HG02884 (cell line): Measurements from ENCODE around the gene LRRC46.

Experiments used
- ATAC-seq: cut with Tn5 transposase; IDR thresholded peaks from one replicate; pipeline ENCODE4 v1.9.1; 2021; ENCODE audit warnings: mild to moderate bottlenecking, moderate library complexity; ENCODE audit not compliant: unreplicated experiment

Gene LRRC46

DNA sequence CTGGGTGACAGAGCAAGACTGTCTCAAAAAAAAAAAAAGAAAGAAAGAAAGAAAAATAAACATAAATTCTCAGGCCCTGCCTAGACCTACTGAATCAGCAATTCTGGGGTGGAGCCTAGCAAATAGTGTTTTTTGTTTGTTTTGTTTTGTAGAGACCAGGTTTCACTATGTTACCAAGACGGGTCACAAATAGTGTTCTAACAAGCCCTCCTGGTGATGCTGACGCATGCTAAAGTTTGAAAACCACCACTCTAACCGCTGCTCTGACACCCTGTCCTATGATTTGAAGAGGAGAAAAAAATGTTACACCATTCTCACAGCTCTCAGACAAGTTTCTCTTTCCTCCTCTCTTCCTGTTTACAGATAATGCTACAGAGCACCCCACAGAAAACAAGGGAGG lies 1.6 kb upstream of the LRRC46 start:
- ATAC-seq: no peak

DNA sequence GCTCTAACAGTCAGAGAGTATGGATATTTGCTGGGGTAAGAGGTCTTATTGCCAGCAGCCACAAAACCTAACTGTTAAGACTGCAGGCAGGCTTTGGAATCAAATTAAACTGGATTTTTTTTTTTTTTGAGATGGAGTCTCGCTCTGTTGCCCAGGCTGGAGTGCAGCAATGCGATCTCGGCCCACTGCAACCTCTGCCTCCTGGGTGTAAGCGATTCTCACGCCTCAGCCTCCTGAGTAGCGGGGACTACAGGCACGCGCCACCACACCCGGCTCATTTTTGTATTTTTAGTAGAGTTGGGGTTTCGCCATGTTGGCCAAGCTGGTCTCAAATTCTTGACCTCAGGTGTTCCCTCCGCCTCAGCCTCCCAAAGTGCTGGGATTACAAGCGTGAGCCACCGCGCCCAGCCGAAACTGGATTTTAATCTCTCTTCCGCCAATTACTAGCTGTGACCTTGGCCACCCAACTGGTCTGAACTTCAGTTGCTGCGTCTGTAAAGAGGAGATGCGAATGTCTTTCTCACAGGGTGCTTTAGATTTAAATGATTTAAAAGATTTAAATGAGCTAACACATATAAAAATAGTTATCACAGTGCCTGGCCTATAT lies 971 bp upstream of the LRRC46 start:
- ATAC-seq: no peak

DNA sequence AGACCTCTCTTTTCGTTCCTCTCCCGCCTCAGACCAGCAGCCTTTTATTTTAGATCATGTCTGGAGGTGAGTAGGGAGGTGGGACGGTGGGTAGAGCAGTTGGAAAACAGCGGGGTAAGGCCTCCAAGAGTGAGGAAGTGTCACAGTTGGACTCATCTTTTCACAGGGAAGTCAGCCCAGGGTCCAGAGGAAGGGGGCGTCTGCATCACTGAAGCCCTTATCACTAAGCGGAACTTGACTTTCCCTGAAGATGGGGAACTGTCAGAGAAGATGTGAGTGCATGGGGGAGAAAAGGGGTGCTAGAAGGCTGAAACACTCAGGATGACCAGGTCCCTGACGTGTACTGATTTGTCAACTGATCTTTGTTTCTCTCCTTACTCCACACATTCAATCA lies 461 bp downstream of the LRRC46 start:
- no peak for ATAC-seq

DNA sequence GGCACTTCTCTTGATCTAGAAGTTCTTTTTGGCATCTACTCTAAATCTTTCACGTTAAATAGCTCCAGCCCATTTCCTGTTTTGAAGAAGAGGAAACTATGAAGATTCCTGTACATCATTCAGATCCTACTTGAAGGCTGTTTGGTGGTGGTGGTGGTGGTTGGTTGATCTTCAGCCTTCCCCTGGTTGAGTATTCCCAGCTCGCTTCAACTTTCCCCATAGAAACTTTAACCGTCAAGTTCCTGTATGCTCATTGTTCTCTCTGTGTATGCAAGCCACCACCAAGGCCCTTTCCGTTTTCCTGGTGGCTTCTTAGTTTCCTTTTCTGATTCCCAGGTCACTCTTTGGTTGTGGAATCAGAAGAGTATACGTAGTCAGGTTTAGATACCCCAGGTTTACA lies 3.3 kb downstream of the LRRC46 start:
- ATAC-seq: no peak

DNA sequence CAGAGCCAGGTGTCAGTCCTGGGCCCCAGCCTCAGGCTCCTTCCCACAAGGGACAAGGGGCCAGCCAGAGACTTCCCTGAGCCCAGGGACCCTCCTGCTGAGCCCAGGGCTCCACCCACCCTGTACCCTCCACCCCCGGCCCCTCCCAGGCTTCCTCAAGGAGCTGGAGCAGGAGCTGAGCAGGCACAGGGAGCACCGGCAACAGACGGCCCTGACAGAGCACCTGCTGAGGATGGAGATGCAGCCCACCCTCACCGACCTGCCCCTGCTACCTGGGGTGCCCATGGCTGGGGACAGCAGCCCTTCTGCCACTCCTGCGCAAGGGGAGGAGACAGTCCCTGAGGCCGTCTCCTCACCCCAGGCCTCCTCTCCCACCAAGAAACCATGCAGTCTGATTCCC lies 5.1 kb downstream of the LRRC46 start:
- ATAC-seq: no peak

DNA sequence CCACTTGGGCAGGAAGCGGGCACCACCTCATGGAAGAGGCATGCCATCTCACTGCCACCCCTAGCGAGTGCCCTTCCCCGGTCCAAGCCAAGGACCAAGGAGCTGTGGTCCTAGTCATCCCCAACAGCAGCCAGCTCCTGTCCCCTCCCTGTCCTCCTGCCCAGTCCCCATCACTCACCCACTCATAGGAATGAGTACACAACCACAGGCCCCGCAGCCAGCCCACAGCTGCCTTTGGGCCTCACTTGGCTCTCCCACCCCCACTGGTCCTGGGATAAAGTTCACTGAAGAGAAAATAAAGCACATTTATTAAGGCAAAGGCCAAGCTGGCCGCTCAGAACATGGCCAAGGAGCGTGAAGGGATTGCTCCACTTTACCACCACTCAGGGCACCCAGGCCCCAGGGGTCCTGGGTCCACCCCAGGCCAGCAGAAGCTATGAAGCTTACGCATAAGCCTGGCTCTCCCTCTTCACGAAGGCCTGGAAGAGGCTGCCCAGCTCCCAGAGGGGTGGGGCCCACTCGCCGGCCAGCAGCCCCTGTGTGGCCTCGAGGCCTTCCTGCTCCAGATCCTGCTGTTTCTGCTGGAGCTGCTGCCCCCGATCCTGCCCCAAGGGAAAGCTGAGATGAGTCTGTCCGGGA lies 6.0 kb downstream of the LRRC46 start:
- no peak for ATAC-seq

DNA sequence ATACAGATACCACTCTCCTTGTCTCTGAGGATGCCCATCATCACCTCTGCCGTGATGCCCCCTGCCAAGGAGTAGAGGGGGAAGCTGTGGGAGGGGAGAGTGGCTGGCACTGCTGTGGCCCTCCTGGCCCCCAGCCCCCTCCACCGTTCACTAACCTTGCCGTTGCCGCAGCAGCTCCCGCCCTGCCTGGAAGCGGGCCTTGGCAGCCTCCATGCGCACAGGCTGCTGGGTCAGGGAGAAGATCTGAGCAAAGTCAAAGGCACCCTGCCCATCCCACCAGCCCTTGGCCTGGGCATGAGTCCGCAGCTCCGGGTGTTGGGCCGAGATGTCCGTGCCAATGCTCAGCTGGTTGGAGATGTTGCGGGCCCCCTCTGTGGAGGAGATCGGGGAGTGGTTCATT lies 7.2 kb downstream of the LRRC46 start:
- no peak for ATAC-seq

DNA sequence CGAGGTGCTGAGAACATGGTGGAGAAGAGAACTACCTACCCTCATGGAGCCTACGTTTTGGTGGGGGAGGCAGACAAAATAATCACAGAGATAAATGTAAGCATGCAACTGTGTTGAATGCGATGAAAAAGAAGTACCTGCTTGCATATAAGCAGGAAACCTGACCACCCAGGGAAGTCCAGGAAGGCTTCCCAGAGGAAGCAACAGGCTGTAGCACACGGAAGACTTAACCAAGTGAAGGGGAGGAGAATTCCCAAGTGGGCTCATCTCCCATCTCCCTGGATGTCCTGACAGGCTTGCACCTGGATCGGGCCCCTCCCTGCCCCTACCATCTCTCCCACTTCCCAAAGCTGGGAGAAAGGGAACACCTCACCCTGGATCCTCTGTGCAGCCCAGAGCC lies 7.6 kb downstream of the LRRC46 start:
- ATAC-seq: no peak

DNA sequence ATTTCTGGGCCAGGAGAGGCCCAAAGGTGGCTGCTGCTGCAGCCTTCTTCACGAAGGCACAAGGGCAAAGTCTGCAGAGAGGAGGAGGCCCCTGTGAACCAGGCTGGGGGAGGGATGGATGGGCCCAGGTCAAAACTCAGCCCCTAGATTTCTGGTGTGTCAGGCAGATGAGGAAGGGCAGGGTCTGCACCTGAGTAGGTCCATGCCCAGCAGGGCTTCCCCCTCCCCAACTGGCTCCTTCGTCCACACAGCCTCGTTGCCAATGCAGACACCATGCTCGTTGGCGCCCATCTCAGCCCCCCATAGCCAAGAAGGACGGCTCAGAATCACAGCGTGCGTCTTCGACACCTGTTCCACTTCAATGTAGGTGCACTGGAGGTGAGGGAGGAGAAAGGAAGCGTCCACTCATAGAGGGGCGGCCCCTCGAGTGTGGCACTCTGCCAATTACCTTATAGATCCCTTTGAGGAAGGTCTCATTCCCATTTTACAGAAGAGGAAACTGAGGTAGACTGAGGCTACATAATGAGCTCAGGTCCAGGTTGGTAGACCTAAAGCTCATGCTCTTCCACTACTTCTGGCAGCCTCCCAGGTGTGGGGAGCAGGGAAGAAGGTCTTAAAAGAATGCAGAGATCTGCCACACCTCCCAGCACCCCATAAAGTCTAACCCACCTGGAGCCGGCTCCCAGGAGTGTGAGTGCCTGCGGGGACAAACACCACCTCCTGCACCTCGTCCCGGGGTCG lies 8.7 kb downstream of the LRRC46 start:
- ATAC-seq: no peak

DNA sequence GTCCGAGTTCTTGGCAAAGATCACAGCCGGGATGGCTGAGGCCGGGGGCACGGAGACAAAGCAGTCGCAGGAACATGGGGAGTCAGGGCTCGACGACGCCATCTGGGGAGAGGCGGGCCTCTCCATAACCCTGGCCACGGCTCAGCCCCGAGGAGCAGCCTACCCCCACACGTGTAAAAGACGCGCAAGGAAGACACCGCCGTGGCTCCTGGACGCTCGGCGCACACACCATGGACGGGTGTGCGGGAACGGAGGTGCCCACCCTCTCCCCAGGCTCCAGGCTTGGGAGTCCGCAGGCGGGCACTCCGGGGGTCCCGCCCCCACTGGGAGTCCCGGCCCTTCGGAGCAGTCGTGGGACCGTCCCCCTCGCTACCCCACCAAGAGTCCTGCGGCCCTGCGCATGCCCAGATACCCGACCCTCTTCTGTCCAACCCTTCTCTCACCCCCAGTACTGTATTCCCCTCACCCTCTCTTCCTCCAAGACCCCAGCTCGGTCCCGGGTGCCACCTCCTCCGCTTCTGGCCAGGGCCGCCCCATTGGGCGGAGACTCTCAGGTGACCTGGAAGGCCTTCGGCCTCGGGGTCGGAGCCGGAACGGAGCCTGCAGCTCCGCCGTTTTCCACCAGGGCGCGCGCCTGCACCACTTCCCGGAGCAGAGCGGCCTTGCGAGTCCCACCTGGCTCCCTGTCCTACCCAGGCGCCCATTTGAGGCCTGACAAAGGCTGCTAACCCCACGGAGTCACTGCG lies 9.4 kb downstream of the LRRC46 start, which contains the start of gene SCRN2:
SCRN2 (minus strand) TSS at position 532 of the 746 bp plus-strand sequence; CDS start at position 102, 430 bp downstream.
- no peak for ATAC-seq

DNA sequence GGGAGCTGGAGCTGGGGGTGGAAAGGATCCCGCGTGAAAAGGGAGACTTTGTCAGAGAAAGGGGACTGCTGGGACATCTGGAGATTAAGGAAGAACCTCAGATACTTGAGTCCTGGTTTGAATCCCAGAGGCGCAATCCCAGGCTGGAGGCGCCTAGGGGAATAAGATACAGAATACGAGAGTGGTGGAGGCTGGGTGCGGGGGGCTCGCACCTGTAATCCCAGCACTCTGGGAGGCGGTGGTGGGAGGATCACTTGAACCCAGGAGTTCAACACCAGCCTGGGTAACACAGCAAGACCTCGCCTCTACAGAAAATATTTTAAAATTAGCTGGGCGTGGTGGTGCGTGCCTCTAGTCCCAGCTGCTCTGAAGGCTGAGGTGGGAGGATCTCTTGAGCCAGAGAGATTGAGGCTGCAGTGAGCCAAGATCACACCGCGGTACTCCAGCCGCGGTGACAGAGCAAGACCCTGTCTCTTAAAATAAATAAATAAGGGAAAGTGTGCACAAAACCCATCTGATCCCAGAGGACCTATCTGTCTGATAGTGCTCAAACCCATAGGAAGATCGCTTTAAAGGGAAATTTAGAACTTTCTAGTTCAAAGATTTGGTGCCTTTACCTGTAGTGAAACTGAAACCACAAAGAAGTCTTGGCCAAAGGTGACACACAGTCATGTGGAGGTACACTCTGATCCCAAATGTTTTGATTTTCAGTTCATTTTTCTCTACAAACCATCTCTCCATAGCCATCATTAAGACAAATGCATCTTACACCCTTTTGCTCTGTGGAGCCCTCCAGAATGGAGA lies 10.2 kb downstream of the LRRC46 start:
- no peak for ATAC-seq

DNA sequence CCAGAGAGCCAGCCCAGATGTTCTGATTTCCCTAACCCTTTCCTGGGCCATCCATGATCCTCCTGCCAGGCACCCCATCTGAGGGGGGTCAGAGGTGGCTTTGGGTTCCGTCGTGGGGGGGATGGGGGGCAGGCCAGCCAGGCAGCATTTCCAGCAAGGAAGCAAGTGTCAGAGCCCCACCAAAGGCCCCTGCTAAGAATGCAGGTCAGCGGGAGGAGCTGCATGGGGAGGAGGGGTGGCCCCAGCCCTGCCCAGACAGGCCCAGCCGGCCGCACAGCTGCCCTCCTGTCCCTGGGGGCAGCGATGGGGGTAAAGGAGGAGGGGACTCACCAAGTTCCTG lies 11.9 kb downstream of the LRRC46 start:
- no peak for ATAC-seq

DNA sequence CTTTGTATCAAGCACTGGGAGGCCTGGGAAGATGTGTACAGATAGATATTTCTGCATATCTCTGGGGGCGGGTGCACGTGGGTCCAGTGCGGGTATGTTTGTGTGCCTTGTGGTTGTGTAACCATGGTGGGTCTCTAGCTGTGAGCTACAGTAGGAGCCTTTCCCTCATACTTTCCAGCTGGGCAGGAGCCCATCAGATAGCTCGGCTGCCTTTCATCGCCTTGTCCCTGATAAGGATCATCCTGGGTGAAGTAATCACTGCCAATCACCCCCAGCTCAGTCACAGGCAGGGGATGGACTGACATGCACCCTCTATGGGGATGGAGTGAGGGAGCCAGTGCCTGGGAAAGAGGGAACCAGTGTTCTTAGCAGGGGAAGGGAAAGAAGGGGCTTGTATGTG lies 12.8 kb downstream of the LRRC46 start:
- no peak for ATAC-seq

DNA sequence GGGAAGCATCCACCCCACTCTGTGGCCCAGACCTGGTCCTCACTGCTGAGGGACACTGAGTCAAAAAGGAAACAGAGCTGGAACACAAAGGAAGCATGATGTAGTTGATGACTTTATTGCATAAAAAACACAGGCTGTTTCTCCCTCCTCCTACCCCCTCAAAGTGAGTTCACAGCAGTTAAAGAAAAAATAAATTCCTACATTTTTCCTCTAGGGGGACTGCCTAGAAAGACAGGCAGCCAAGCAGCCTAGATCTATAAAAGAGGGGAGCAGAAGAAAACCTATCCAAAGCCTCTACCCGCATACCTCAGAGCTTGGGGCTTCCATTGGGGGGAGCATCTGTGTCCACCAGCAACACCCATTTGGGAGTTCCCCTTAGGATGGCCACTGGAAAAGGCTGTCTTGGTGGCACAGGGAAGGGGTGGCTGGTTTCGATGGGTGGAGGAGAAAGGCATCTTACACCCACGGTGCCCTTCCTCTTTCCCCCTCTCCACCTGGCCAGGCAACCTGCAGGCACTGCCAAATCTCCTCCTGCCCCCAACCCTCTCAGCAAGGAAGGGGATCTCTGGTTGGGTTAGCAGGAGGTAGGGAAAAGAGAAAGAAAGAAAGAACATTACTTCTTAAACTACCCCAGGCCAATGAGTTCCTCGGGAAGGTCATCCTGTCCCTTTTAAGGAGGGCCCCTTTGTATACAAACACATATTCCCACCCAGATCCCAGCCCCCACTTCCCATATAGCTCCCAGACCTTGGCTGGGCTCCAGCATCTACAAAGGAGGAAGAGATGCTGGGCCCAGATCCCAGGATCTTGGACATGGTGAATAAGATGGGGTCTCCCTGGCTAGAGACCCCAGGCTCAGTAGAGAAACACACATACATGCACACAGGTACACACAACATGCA lies 13.6 kb downstream of the LRRC46 start:
- ATAC-seq: no peak

DNA sequence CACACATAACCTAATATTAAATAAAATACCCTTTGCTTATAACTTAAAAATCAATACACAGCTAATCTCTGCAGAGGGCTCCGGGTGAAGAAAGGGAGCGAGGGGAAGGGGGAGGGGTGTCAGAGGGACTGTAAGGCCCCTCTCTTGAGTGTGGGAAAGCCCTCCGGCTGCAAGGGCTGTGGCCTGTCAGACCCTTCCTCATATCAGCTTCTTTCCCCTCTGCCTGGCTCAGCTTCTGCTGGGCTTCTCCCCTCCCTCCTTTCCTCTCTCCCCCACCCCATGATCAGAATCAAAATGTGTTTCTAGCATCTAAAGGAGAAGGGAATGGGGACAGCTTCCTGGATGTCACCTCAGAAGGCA lies 14.2 kb downstream of the LRRC46 start:
- ATAC-seq: no peak

DNA sequence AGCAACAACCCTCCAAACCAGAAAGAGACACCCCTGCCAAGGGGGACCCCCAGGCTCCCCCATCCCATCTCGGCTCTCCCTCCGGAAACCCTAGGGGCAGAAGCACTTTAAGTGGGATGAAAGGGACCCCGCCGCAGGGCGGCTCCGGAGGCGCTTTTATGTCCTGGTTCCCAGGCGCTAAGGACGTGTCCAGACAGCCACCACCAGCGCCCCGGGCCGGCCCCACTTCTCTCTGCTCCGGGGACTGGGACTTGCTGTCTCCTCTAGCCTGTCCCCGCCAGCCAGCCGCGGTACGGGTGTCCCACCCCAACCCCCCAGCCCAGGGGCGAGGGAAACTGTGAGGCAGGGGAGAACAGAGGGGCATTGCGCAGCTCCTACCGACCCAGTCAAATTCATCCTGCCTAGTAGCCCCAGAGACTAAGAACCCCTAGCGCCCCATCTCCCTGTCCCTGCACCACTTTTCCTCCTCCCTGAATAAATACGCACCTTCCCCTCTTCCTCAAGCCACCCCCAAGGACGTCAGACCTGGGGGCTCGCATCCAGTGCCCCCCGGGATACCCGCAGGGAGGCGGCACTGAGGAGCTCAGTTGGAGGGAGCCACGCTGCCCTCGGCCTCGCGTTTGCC lies 15.4 kb downstream of the LRRC46 start:
- ATAC-seq: no peak

DNA sequence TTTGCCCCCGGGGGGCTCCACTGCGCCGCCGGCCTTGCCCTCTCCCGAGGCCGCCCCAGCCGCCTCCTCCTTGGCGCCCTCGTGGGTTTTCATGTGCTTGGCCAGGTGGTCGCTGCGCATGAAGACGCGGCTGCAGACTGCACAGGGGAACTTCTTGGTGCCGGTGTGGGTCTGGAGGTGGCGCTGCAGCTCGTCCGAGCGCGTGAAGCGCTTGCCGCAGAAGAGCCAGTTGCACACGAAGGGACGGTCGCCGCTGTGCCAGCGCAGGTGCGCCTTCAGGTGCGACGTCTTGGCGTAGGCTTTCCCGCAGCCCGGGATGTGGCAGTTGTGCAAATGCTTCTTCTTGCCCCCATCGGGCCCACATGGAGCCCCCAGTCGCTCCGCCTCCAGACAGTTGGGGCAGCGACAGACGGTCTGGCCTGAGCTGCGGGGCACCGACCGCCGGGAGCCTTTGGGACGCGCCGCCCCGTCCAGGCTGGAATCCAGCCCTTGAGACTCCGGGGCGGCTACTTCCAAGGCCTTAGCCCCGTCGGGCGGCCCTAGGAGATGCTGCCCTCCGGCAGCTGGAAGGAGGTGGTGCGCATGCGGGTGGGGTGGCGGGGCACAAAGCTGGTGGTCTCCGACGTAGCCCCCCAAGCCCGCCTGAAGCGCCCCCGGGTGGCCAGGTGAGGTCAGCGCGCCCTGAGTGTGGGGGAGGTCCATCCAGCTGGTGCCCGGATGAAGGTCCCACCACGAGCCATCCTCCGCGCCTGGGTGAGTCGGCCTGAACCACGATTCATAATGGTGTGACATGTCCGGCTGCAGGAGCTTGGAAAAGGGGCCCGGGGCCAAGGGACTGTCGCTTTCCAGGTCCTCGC lies 16.1 kb downstream of the LRRC46 start:
- ATAC-seq: no peak

DNA sequence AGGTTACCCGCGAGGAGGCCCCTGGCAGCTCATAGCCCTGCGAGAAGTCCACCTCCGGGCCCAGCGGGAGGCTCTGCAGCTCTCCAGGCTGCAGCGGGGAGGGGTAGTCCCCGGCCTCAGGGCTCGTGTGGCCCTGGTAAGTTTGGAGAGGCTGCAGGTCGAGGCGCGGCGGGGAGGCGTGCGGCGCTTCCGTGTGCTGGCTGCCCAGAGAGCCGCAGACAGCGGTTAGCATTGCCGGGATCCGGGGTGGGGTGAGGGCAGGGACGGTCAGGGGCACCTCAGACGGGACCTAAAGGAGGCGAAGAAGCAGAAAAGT lies 16.7 kb downstream of the LRRC46 start:
- ATAC-seq: no peak

DNA sequence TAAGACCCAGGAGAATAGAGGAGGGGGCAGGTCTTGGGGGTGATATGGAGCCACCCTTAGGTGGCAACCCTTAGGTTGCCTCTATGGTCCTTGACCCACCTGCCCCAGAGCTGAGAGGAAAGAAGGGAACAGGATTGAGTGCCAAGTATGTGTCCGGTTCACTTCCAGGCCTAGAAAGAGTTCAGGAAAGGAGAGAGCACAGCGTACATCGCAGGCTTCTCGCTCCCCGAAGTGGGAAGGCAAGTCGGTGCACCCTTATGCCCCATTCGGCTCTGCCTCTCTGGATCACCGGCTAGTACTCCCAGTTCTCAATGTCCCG lies 18.9 kb downstream of the LRRC46 start:
- no peak for ATAC-seq
